ENCODE results near the gene SFTPD.

SFTPD gene

GRCh38 chr10:79976999-79977398 is 28.1 kb upstream of the SFTPD start:
- H3K9me3 Mint-ChIP-seq, result peaks cover 11% of the 10 kb centered on the region
- no peak overlapping the region for H3K4me3 Mint-ChIP-seq
- H3K27ac Mint-ChIP-seq, result no peak overlapping the region
- H3K27me3 Mint-ChIP-seq, result peaks cover 45% of the 10 kb centered on the region
- peaks cover 5% of the 10 kb centered on the region for H3K4me1 Mint-ChIP-seq
- H3K36me3 Mint-ChIP-seq, result no peaks in the 10 kb centered on the region

- no peak overlapping the region for H3K4me3 Mint-ChIP-seq
- peaks cover 12% of the 10 kb centered on the region for H3K9me3 Mint-ChIP-seq
- H3K27me3 Mint-ChIP-seq, result peaks cover 18% of the 10 kb centered on the region
- no peak overlapping the region for H3K27ac Mint-ChIP-seq
- H3K4me1 Mint-ChIP-seq, result no peaks in the 10 kb centered on the region
- no peaks in the 10 kb centered on the region for H3K36me3 Mint-ChIP-seq
Measured at GRCh38 chr10:79970062-79970461, 21.2 kb upstream of the SFTPD start.

GRCh38 chr10:79947787-79948424 is 999 bp downstream of the SFTPD start:
- peaks cover 2% of the 10 kb centered on the region for H3K27me3 Mint-ChIP-seq
- H3K4me1 Mint-ChIP-seq, result no peaks in the 10 kb centered on the region

GRCh38 chr10:79947083-79947415 is 1.9 kb downstream of the SFTPD start:
- Mint-ChIP-seq H3K36me3 (no peaks in the 10 kb centered on the region), H3K9me3 (no peaks in the 10 kb centered on the region), H3K27me3 (peaks cover 3% of the 10 kb centered on the region), H3K4me3 (no peak overlapping the region), H3K4me1 (no peaks in the 10 kb centered on the region), H3K27ac (no peak overlapping the region)

More at GRCh38 chr10:79947787-79948424, 999 bp downstream of the SFTPD start:
- Mint-ChIP-seq H3K9me3 (peaks cover 1% of the 10 kb centered on the region), H3K27ac (no peak overlapping the region), H3K36me3 (no peaks in the 10 kb centered on the region), H3K4me3 (no peak overlapping the region)

- H3K36me3 Mint-ChIP-seq, result no peaks in the 10 kb centered on the region
- peaks cover 3% of the 10 kb centered on the region for H3K27me3 Mint-ChIP-seq
- H3K27ac Mint-ChIP-seq, result no peak overlapping the region
- no peaks in the 10 kb centered on the region for H3K9me3 Mint-ChIP-seq
- H3K4me1 Mint-ChIP-seq, result no peaks in the 10 kb centered on the region
- no peak overlapping the region for H3K4me3 Mint-ChIP-seq
Measured at GRCh38 chr10:79946271-79947082, 2.4 kb downstream of the SFTPD start.

GRCh38 chr10:79944428-79945395 is 4.2 kb downstream of the SFTPD start:
- H3K4me3 Mint-ChIP-seq, result no peak overlapping the region
- H3K27ac Mint-ChIP-seq, result no peak overlapping the region
- H3K27me3 Mint-ChIP-seq, result peaks cover 3% of the 10 kb centered on the region
- H3K36me3 Mint-ChIP-seq, result no peaks in the 10 kb centered on the region
- H3K4me1 Mint-ChIP-seq, result no peaks in the 10 kb centered on the region
- no peaks in the 10 kb centered on the region for H3K9me3 Mint-ChIP-seq

GRCh38 chr10:79943871-79944270 is 5.0 kb downstream of the SFTPD start:
- H3K36me3 Mint-ChIP-seq, result no peaks in the 10 kb centered on the region
- no peak overlapping the region for H3K4me3 Mint-ChIP-seq
- no peaks in the 10 kb centered on the region for H3K9me3 Mint-ChIP-seq
- peaks cover 3% of the 10 kb centered on the region for H3K27me3 Mint-ChIP-seq
- H3K4me1 Mint-ChIP-seq, result peaks cover 7% of the 10 kb centered on the region
- no peak overlapping the region for H3K27ac Mint-ChIP-seq

- H3K4me1 Mint-ChIP-seq, result peaks cover 12% of the 10 kb centered on the region
- H3K36me3 Mint-ChIP-seq, result no peaks in the 10 kb centered on the region
- peaks cover 3% of the 10 kb centered on the region for H3K27me3 Mint-ChIP-seq
- H3K4me3 Mint-ChIP-seq, result no peak overlapping the region
- no peak overlapping the region for H3K27ac Mint-ChIP-seq
- no peaks in the 10 kb centered on the region for H3K9me3 Mint-ChIP-seq
Measured at GRCh38 chr10:79942261-79943185, 6.4 kb downstream of the SFTPD start.

GRCh38 chr10:79941585-79942210 is 7.2 kb downstream of the SFTPD start:
- no peak overlapping the region for H3K27ac Mint-ChIP-seq
- H3K36me3 Mint-ChIP-seq, result no peaks in the 10 kb centered on the region
- H3K4me1 Mint-ChIP-seq, result peaks cover 12% of the 10 kb centered on the region
- H3K4me3 Mint-ChIP-seq, result no peak overlapping the region
- peaks cover 3% of the 10 kb centered on the region for H3K27me3 Mint-ChIP-seq
- no peaks in the 10 kb centered on the region for H3K9me3 Mint-ChIP-seq

GRCh38 chr10:79941146-79941545 is 7.8 kb downstream of the SFTPD start:
- peaks cover 6% of the 10 kb centered on the region for H3K27me3 Mint-ChIP-seq

GRCh38 chr10:79940431-79940830 is 8.5 kb downstream of the SFTPD start:
- H3K4me1 Mint-ChIP-seq, result peaks cover 12% of the 10 kb centered on the region
- no peaks in the 10 kb centered on the region for H3K9me3 Mint-ChIP-seq
- no peaks in the 10 kb centered on the region for H3K36me3 Mint-ChIP-seq
- peaks cover 8% of the 10 kb centered on the region for H3K27me3 Mint-ChIP-seq
- H3K4me3 Mint-ChIP-seq, result no peak overlapping the region
- no peak overlapping the region for H3K27ac Mint-ChIP-seq

More at GRCh38 chr10:79941146-79941545, 7.8 kb downstream of the SFTPD start:
- Mint-ChIP-seq H3K4me1 (peaks cover 12% of the 10 kb centered on the region), H3K4me3 (no peak overlapping the region), H3K36me3 (no peaks in the 10 kb centered on the region), H3K9me3 (no peaks in the 10 kb centered on the region), H3K27ac (no peak overlapping the region)

GRCh38 chr10:79939969-79940368 is 8.9 kb downstream of the SFTPD start:
- peaks cover 9% of the 10 kb centered on the region for H3K27me3 Mint-ChIP-seq
- H3K4me3 Mint-ChIP-seq, result no peak overlapping the region
- no peaks in the 10 kb centered on the region for H3K9me3 Mint-ChIP-seq
- no peaks in the 10 kb centered on the region for H3K36me3 Mint-ChIP-seq
- no peak overlapping the region for H3K27ac Mint-ChIP-seq
- H3K4me1 Mint-ChIP-seq, result peaks cover 12% of the 10 kb centered on the region

- Mint-ChIP-seq H3K4me1 (peaks cover 12% of the 10 kb centered on the region), H3K36me3 (no peaks in the 10 kb centered on the region), H3K27me3 (peaks cover 12% of the 10 kb centered on the region), H3K27ac (no peak overlapping the region), H3K9me3 (no peaks in the 10 kb centered on the region), H3K4me3 (no peak overlapping the region)
Measured at GRCh38 chr10:79938728-79939406, 10.0 kb downstream of the SFTPD start.

GRCh38 chr10:79937701-79938151 is 11.2 kb downstream of the SFTPD start:
- Mint-ChIP-seq H3K36me3 (no peaks in the 10 kb centered on the region), H3K27ac (no peak overlapping the region), H3K4me1 (peaks cover 12% of the 10 kb centered on the region), H3K27me3 (peaks cover 12% of the 10 kb centered on the region), H3K9me3 (no peaks in the 10 kb centered on the region), H3K4me3 (no peak overlapping the region)

Measured in activated naive CD4-positive, alpha-beta T cell treated with anti-CD3 and anti-CD28 coated beads, Interleukin-2, amount 50 U/mL, for 24 hours (primary cell).